Trophoblast cell (in vitro differentiated cells and primary cell): ENCODE measurements around the gene OGT.
"Not testable (repeated sequence)": the region's sequence is repeated elsewhere in the genome, so short reads cannot be mapped to it uniquely, and the experiment has no call there.

ENCODE experiments used
- DNase-seq, 2 donors: peaks; one replicate each; pipeline ENCODE4 v3.0.0-alpha.2; 2016
- H2AFZ ChIP-seq: 2 replicates; pipeline ENCODE4 v1.6.1; 2013; ENCODE audit warnings: low read length, moderate library complexity, mild to moderate bottlenecking; ENCODE audit not compliant: insufficient read depth, poor library complexity
- H2AK5ac ChIP-seq: 2 replicates; pipeline ENCODE4 v1.6.1; 2013; ENCODE audit warnings: mild to moderate bottlenecking, low read length
- H2BK120ac ChIP-seq: 2 replicates; pipeline ENCODE4 v1.6.1; 2013; ENCODE audit warnings: low read length, mild to moderate bottlenecking, moderate library complexity; ENCODE audit not compliant: insufficient read depth, poor library complexity
- H2BK12ac ChIP-seq: 2 replicates; pipeline ENCODE4 v1.6.1; 2013; ENCODE audit warnings: mild to moderate bottlenecking, low read length, moderate library complexity
- H2BK5ac ChIP-seq: 2 replicates; pipeline ENCODE4 v1.6.1; 2013; ENCODE audit warnings: low read length, low read depth, moderate library complexity, mild to moderate bottlenecking; ENCODE audit not compliant: poor library complexity
- H3K14ac ChIP-seq: 2 replicates; pipeline ENCODE4 v1.6.1; 2013; ENCODE audit warnings: mild to moderate bottlenecking, low read length
- H3K18ac ChIP-seq: 2 replicates; pipeline ENCODE4 v1.6.1; 2013; ENCODE audit warnings: mild to moderate bottlenecking, low read length
- H3K23ac ChIP-seq: 2 replicates; pipeline ENCODE4 v1.6.1; 2013; ENCODE audit warnings: low read length
- H3K27ac ChIP-seq: 2 replicates; pipeline ENCODE4 v1.5.1; 2013; ENCODE audit warnings: low read depth, mild to moderate bottlenecking, inconsistent platforms, low read length, moderate library complexity
- H3K27me3 ChIP-seq: 2 replicates; pipeline ENCODE4 v1.6.1; 2013; ENCODE audit warnings: inconsistent platforms, mild to moderate bottlenecking, low read length, moderate library complexity; ENCODE audit not compliant: insufficient read depth
- H3K36me3 ChIP-seq, 2 experiments: 1 replicate in 1 of 2; 2 replicates in 1 of 2; pipeline ENCODE4 v1.6.1; 2013; ENCODE audit warnings: low read length in 2 of 2, mild to moderate bottlenecking in 2 of 2, moderate library complexity in 1 of 2; ENCODE audit not compliant: insufficient read depth in 2 of 2, control insufficient read depth in 1 of 2
- H3K4ac ChIP-seq: 2 replicates; pipeline ENCODE4 v1.6.1; 2013; ENCODE audit warnings: low read depth, mild to moderate bottlenecking, low read length, moderate library complexity
- H3K4me1 ChIP-seq, 2 experiments: 1 replicate in 1 of 2; 2 replicates in 1 of 2; pipeline ENCODE4 v1.6.1; 2013; ENCODE audit warnings: low read length in 2 of 2, mild to moderate bottlenecking in 2 of 2, moderate library complexity in 1 of 2; ENCODE audit not compliant: insufficient read depth in 2 of 2, control insufficient read depth in 1 of 2
- H3K4me2 ChIP-seq: 2 replicates; pipeline ENCODE4 v1.6.1; 2013; ENCODE audit warnings: inconsistent platforms, mild to moderate bottlenecking, low read length, moderate library complexity
- H3K4me3 ChIP-seq: 2 replicates; pipeline ENCODE4 v1.5.1; 2013; ENCODE audit warnings: mild to moderate bottlenecking, low read depth, low read length, inconsistent platforms
- H3K79me1 ChIP-seq: one replicate; pipeline ENCODE4 v1.6.1; 2013; ENCODE audit warnings: low read length
- H3K79me2 ChIP-seq: 2 replicates; pipeline ENCODE4 v1.6.1; 2013; ENCODE audit warnings: low read length, mild to moderate bottlenecking; ENCODE audit not compliant: control insufficient read depth, insufficient read depth, poor library complexity
- H3K9ac ChIP-seq: 2 replicates; pipeline ENCODE4 v1.6.1; 2013; ENCODE audit warnings: mild to moderate bottlenecking, low read length
- H3K9me3 ChIP-seq: 2 replicates; pipeline ENCODE4 v1.6.1; 2013; ENCODE audit warnings: low read depth, mild to moderate bottlenecking, control low read depth, inconsistent platforms, low read length; ENCODE audit not compliant: insufficient read depth
- H4K12ac ChIP-seq: 2 replicates; pipeline ENCODE4 v1.6.1; 2013; ENCODE audit warnings: low read depth, mild to moderate bottlenecking, low read length, moderate library complexity
- H4K8ac ChIP-seq: 2 replicates; pipeline ENCODE4 v1.6.1; 2013; ENCODE audit warnings: low read depth, mild to moderate bottlenecking, low read length, moderate library complexity
- H4K91ac ChIP-seq: one replicate; pipeline ENCODE4 v1.6.1; 2013; ENCODE audit warnings: low read depth, mild to moderate bottlenecking, low read length, moderate library complexity
- WGBS: extraction: QIAGEN DNeasy Blood & Tissue Kit; methylation state at CpG from one replicate; pipeline ENCODE4 v1.1.7; 2013; ENCODE audit warnings: missing lambda C conversion rate; ENCODE audit not compliant: insufficient read length, insufficient coverage; ENCODE audit errors: extremely low coverage; 5-methylcytosine and 5-hydroxymethylcytosine counted together

Gene OGT

DNA sequence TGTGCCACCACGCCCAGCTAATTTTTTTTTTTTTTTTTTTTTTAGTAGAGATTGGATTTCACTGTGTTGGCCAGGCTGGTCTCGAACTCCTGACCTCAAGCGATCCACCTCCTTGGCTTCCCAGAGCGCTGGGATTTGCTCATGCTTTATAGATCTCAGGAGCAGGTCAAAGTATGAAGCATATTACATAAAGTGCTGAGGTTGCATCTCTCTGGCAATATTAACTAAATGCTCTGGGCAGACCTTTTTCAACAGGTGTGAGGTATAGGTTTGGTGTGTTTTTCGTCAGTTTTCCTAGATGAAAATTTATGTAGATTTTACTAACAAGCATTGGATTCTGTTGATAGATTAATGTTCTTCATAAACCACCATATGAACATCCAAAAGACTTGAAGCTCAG is 26.0 kb downstream of the OGT start:
- Histone ChIP-seq H3K14ac (no peak overlapping the region), H3K4ac (no peak overlapping the region), H3K9me3 (no peaks in the 10 kb centered on the region), H2AK5ac (no peak overlapping the region), H2AFZ (no peak overlapping the region), H3K18ac (no peak overlapping the region), H3K4me2 (no peak overlapping the region), H2BK5ac (no peak overlapping the region), H3K27me3 (no peaks in the 10 kb centered on the region), H3K23ac (no peak overlapping the region), H2BK12ac (no peak overlapping the region), H4K12ac (no peak overlapping the region), H3K36me3 (peaks cover 23 to 35% of the 10 kb centered on the region in 2 experiments), H3K4me3 (no peak overlapping the region), H4K91ac (no peak overlapping the region), H4K8ac (no peak overlapping the region), H3K9ac (no peak overlapping the region), H2BK120ac (no peak overlapping the region), H3K27ac (no peak overlapping the region), H3K79me2 (no peaks in the 10 kb centered on the region), H3K79me1 (no peaks in the 10 kb centered on the region), H3K4me1 (no peaks in the 10 kb centered on the region)
- no peak for DNase-seq
- no CpG with 5 or more reads among the region's 5 CpGs for WGBS

DNA sequence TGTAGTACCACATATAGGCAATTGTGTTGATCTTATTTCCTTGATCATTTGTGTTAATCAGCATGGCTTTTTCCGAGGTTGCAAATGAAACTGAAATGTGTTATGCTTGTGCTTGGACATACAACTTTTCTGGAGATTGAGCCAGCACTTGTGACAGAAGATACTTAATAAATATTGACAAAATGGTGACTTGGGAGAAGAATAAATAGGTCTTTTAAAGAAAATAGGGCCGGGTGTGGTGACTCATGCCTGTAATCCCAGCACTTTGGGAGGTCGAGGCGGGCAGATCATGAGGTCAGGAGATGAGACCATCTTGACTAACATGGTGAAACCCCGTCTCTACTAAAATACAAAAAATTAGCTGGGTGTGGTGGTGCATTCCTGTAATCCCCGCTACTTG is 26.9 kb downstream of the OGT start:
- H3K4me1 ChIP-seq, H4K8ac ChIP-seq, H3K14ac ChIP-seq, H2BK12ac ChIP-seq, H3K27me3 ChIP-seq, H3K4me3 ChIP-seq, H3K18ac ChIP-seq, H3K79me1 ChIP-seq, H3K27ac ChIP-seq, H2BK120ac ChIP-seq, H3K4ac ChIP-seq, H3K4me2 ChIP-seq, H3K23ac ChIP-seq, DNase-seq, H3K9ac ChIP-seq, H3K9me3 ChIP-seq, H4K91ac ChIP-seq, H2BK5ac ChIP-seq, H4K12ac ChIP-seq, H2AFZ ChIP-seq, H2AK5ac ChIP-seq, H3K79me2 ChIP-seq: not testable (repeated sequence)
- peaks cover 25 to 39% of the 10 kb centered on the region in 2 experiments for H3K36me3 ChIP-seq
- no CpG with 5 or more reads among the region's 6 CpGs for WGBS

DNA sequence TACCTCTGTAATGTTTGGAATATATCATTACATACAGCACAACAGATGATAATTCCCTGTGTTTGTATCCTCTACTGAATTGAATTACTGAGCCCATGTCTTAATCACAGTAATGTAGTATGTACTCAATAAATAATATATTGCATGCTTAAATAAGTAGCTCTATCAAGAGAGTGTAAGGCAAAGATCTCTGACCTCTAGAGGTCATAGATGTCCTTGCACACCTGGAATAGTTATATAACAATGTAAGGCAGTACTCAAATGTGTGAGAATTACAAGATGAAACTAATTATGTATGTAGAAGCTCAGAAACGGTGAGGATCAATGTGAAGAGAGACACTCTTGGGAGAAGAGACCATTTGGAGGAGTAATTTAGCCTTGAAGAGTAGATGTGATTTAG is 31.0 kb downstream of the OGT start:
- Histone ChIP-seq H2AK5ac (no peak overlapping the region), H3K9me3 (no peaks in the 10 kb centered on the region), H3K4me2 (no peak overlapping the region), H3K27me3 (no peaks in the 10 kb centered on the region), H3K27ac (no peak overlapping the region), H3K36me3 (peaks cover 23 to 44% of the 10 kb centered on the region in 2 experiments), H2BK5ac (no peak overlapping the region), H3K4me1 (no peaks in the 10 kb centered on the region), H3K14ac (no peak overlapping the region), H3K4ac (no peak overlapping the region), H2BK12ac (no peak overlapping the region), H3K79me2 (no peaks in the 10 kb centered on the region), H4K8ac (no peak overlapping the region), H3K18ac (no peak overlapping the region), H3K4me3 (no peak overlapping the region), H4K12ac (no peak overlapping the region), H3K79me1 (no peaks in the 10 kb centered on the region), H3K23ac (no peak overlapping the region), H2BK120ac (no peak overlapping the region), H2AFZ (no peak overlapping the region), H4K91ac (no peak overlapping the region), H3K9ac (no peak overlapping the region)
- no peak for DNase-seq
- WGBS, result no CpG with 5 or more reads among the region's 1 CpG

DNA sequence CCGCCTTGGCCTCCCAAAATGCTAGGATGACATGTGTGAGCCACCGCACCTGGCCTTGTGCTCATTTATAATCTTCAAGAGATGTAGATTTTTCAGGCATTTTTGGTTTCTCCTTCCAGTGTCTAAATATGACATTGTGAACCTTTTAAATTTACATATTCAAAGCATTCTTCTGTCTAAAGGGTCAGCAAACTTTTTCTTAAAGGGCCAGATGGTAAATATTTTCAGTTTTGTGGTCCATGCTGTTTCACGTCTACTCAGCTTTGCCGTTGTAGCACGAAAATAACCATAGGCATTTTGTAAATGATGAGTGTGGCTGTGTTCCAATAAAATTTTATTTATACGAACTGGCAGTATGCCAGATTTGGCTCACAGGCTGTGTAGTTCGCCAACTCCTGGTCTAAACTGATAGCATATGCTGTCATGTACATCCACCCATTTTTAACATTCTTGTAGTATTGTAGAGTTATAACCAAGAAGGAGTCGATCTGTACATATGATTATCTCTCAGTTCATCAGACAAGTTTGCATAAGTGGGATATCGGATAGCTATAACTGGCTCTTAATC is 32.7 kb downstream of the OGT start:
- Histone ChIP-seq H4K12ac (no peak overlapping the region), H3K4me3 (no peak overlapping the region), H2AFZ (no peak overlapping the region), H2BK12ac (no peak overlapping the region), H3K4me2 (no peak overlapping the region), H3K79me1 (no peaks in the 10 kb centered on the region), H4K8ac (no peak overlapping the region), H2AK5ac (no peak overlapping the region), H3K79me2 (no peaks in the 10 kb centered on the region), H3K14ac (no peak overlapping the region), H3K27me3 (no peaks in the 10 kb centered on the region), H3K18ac (no peak overlapping the region), H2BK120ac (no peak overlapping the region), H3K4ac (no peak overlapping the region), H3K4me1 (no peaks in the 10 kb centered on the region), H2BK5ac (no peak overlapping the region), H3K27ac (no peak overlapping the region), H3K9me3 (no peaks in the 10 kb centered on the region), H3K36me3 (peaks cover 23 to 41% of the 10 kb centered on the region in 2 experiments), H3K23ac (no peak overlapping the region), H4K91ac (no peak overlapping the region), H3K9ac (no peak overlapping the region)
- no peak for DNase-seq
- WGBS, result no CpG with 5 or more reads among the region's 9 CpGs
